MM.1S (cell line): ENCODE results near the gene FMOD.

ENCODE experiments used
- DNase-seq: peaks from one replicate; pipeline ENCODE4 v3.0.0-alpha.2; 2015
- H2AFZ ChIP-seq: fragments of 300-600 bp; sonication (generic); 2 replicates; pipeline ENCODE4 v1.6.0; 2016; ENCODE audit warnings: antibody characterized with exemption, low read length
- H3F3A ChIP-seq: fragments of 300-600 bp; sonication (generic); 2 replicates; pipeline ENCODE4 v1.6.1; 2016; ENCODE audit warnings: mild to moderate bottlenecking, antibody characterized with exemption, low read length, moderate library complexity, mixed read lengths; ENCODE audit not compliant: insufficient read depth
- H3K27ac ChIP-seq: fragments of 300-600 bp; sonication (generic); 2 replicates; pipeline ENCODE4 v1.5.1; 2016; ENCODE audit warnings: mild to moderate bottlenecking, low read length
- H3K27me3 ChIP-seq: fragments of 300-600 bp; sonication (generic); replicated peaks from 2 replicates; pipeline ENCODE4 v1.6.0; 2016; ENCODE audit warnings: low read length; ENCODE audit not compliant: insufficient read depth
- H3K36me3 ChIP-seq: fragments of 300-600 bp; sonication (generic); replicated peaks from 2 replicates; pipeline ENCODE4 v1.6.1; 2016; ENCODE audit warnings: mild to moderate bottlenecking, low read length, mixed read lengths; ENCODE audit not compliant: insufficient read depth
- H3K4me1 ChIP-seq: fragments of 300-600 bp; sonication (generic); 2 replicates; pipeline ENCODE4 v1.6.1; 2016; ENCODE audit warnings: low read length, mixed read lengths
- H3K4me2 ChIP-seq: fragments of 300-600 bp; sonication (generic); 2 replicates; pipeline ENCODE4 v1.6.0; 2016; ENCODE audit warnings: low read depth, low read length
- H3K4me3 ChIP-seq: fragments of 300-600 bp; sonication (generic); 2 replicates; pipeline ENCODE4 v1.5.1; 2016; ENCODE audit warnings: low read length, mixed read lengths
- H3K79me2 ChIP-seq: fragments of 300-600 bp; sonication (generic); 2 replicates; pipeline ENCODE4 v1.6.1; 2016; ENCODE audit warnings: mixed run types, low read length, mixed read lengths
- H3K9ac ChIP-seq: fragments of 300-600 bp; sonication (generic); 2 replicates; pipeline ENCODE4 v1.6.1; 2016; ENCODE audit warnings: low read length, mixed read lengths
- H3K9me2 ChIP-seq: fragments of 300-600 bp; sonication (generic); replicated peaks from 2 replicates; pipeline ENCODE4 v1.6.1; 2016; ENCODE audit warnings: mild to moderate bottlenecking, low read length, mixed read lengths; ENCODE audit not compliant: insufficient read depth
- H3K9me3 ChIP-seq: fragments of 300-600 bp; sonication (generic); replicated peaks from 2 replicates; pipeline ENCODE4 v1.6.1; 2016; ENCODE audit warnings: mild to moderate bottlenecking, low read length, mixed read lengths; ENCODE audit not compliant: insufficient read depth
- H4K20me1 ChIP-seq: fragments of 300-600 bp; sonication (generic); 2 replicates; pipeline ENCODE4 v1.6.1; 2016; ENCODE audit warnings: mild to moderate bottlenecking, low read length, moderate library complexity, mixed read lengths; ENCODE audit not compliant: insufficient read depth
- EZH2 ChIP-seq: fragments of 300-600 bp; sonication (generic); optimal IDR thresholded peaks from 2 replicates; pipeline ENCODE3; 2017; ENCODE audit warnings: low read depth, mild to moderate bottlenecking, antibody characterized with exemption, low read length, mixed read lengths
- EZH2phosphoT487 ChIP-seq: fragments of 300-600 bp; sonication (generic); IDR thresholded peaks from 2 replicates; pipeline ENCODE4 v1.6.1; 2018; ENCODE audit warnings: antibody characterized with exemption, low read length
- TF ChIP-seq, protein P1 (sequence below): fragments of 300-600 bp; sonication (generic); IDR thresholded peaks from 2 replicates; pipeline ENCODE4 v1.5.1; 2016; ENCODE audit warnings: antibody characterized with exemption, low read length, mixed read lengths

FMOD gene

GRCh38 chr1:203367057-203367456 lies 16.1 kb upstream of the FMOD start:
- Histone ChIP-seq H3F3A (no peaks in the 10 kb centered on the region), H2AFZ (no peak overlapping the region), H3K27ac (no peak overlapping the region), H3K36me3 (no peaks in the 10 kb centered on the region), H3K27me3 (no peaks in the 10 kb centered on the region), H3K79me2 (no peaks in the 10 kb centered on the region), H3K9ac (no peak overlapping the region), H3K4me1 (no peaks in the 10 kb centered on the region), H4K20me1 (no peaks in the 10 kb centered on the region), H3K9me3 (no peaks in the 10 kb centered on the region), H3K4me2 (no peak overlapping the region), H3K4me3 (no peak overlapping the region), H3K9me2 (no peaks in the 10 kb centered on the region)
- peak; percentile 6 for DNase-seq
- TF ChIP-seq EZH2 (no peak), EZH2phosphoT487 (no peak)
- TF ChIP-seq, protein P1, sequence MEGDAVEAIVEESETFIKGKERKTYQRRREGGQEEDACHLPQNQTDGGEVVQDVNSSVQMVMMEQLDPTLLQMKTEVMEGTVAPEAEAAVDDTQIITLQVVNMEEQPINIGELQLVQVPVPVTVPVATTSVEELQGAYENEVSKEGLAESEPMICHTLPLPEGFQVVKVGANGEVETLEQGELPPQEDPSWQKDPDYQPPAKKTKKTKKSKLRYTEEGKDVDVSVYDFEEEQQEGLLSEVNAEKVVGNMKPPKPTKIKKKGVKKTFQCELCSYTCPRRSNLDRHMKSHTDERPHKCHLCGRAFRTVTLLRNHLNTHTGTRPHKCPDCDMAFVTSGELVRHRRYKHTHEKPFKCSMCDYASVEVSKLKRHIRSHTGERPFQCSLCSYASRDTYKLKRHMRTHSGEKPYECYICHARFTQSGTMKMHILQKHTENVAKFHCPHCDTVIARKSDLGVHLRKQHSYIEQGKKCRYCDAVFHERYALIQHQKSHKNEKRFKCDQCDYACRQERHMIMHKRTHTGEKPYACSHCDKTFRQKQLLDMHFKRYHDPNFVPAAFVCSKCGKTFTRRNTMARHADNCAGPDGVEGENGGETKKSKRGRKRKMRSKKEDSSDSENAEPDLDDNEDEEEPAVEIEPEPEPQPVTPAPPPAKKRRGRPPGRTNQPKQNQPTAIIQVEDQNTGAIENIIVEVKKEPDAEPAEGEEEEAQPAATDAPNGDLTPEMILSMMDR, result no peak

- Histone ChIP-seq H3K9me2 (no peaks in the 10 kb centered on the region), H3K27me3 (no peaks in the 10 kb centered on the region), H3K4me2 (no peak overlapping the region), H3K79me2 (no peaks in the 10 kb centered on the region), H4K20me1 (no peaks in the 10 kb centered on the region), H3K27ac (no peak overlapping the region), H3K4me3 (no peak overlapping the region), H3K36me3 (no peaks in the 10 kb centered on the region), H3K9me3 (no peaks in the 10 kb centered on the region), H2AFZ (no peak overlapping the region), H3F3A (no peaks in the 10 kb centered on the region), H3K4me1 (no peaks in the 10 kb centered on the region), H3K9ac (no peak overlapping the region)
- TF ChIP-seq EZH2phosphoT487, result no peak
- DNase-seq, result peak; percentile 5
Measured at GRCh38 chr1:203366476-203366875, 15.6 kb upstream of the FMOD start.

DNA sequence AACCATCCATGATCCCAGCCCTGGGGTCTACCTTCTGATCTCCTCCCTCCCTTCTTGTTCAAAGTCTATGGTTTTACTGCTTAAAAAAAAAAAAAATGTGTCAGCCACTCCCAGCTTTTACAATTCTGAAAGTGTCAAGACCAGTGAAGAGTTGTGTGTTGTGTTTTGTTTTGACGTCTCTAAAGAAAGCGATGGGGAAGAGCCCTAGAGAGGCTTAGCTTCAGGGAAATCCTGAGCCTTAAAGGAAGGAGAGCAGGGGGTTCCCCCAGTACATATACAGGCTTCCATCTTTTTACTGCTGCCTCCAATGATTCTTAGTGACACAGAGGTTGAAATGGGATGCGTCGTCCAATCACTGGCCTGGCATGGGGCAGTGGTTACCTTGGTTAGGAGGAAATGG lies 13.9 kb upstream of the FMOD start:
- Histone ChIP-seq H2AFZ (no peak overlapping the region), H3K27me3 (no peaks in the 10 kb centered on the region), H3K27ac (no peak overlapping the region), H3K79me2 (no peaks in the 10 kb centered on the region), H3K9ac (no peak overlapping the region), H3K36me3 (no peaks in the 10 kb centered on the region), H4K20me1 (no peaks in the 10 kb centered on the region), H3K9me3 (no peaks in the 10 kb centered on the region), H3K9me2 (no peaks in the 10 kb centered on the region), H3K4me3 (no peak overlapping the region), H3F3A (no peaks in the 10 kb centered on the region), H3K4me1 (no peaks in the 10 kb centered on the region), H3K4me2 (no peak overlapping the region)
- TF ChIP-seq, protein P1, result no peak
- TF ChIP-seq EZH2phosphoT487, result no peak
- TF ChIP-seq EZH2, result no peak
- no peak for DNase-seq

DNA sequence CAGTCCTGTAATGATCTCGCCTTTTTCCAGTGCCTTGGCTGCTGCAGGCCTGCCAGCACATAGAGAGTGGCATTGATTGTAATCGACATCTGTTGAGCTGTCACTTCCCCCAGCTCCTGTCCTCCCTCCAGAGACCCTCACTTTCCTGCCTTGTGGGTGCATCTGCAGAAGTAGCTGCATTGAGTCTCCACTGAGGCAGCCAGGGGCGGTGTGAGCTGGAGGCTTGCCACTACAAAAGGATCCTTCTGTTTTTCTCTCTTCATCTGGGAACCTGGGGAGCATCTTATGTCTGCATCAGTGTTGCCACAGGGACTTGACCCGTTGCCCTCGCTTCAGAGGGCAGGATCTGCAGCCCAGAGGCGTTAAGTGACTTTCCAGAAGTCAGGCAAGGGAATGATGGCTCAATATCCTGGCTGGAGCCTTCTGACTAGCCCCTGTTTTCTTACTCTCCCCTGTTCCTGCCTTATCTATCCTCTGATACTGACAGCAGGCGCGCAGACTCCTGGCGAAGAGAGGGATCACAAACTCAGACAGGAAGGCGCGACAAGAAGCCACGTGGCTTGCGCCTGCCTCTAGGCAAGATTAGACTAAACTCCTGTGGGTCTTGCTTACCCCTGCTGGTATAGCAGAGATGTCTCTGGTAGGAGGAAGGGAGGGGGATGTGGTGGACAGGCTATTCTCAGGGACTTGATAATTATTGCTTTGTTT lies 13.3 kb upstream of the FMOD start:
- DNase-seq, result no peak
- TF ChIP-seq, protein P1, result no peak
- no peak for TF ChIP-seq EZH2phosphoT487
- TF ChIP-seq EZH2, result no peak
- Histone ChIP-seq H3K4me1 (no peaks in the 10 kb centered on the region), H3K27me3 (no peaks in the 10 kb centered on the region), H3K79me2 (no peaks in the 10 kb centered on the region), H3K36me3 (no peaks in the 10 kb centered on the region), H3K27ac (no peak overlapping the region), H3K4me2 (no peak overlapping the region), H2AFZ (no peak overlapping the region), H3K4me3 (no peak overlapping the region), H3K9ac (no peak overlapping the region), H3K9me2 (no peaks in the 10 kb centered on the region), H4K20me1 (no peaks in the 10 kb centered on the region), H3K9me3 (no peaks in the 10 kb centered on the region), H3F3A (no peaks in the 10 kb centered on the region)
